HG03095 (cell line): Measurements from ENCODE around the gene GTPBP8.
A peak's percentile ranks its signal among the peaks of the same experiment; 100 is the strongest.

Experiments
- ATAC-seq: cut with Tn5 transposase; IDR thresholded peaks from one replicate; pipeline ENCODE4 v1.9.1; 2021; ENCODE audit warnings: moderate library complexity; ENCODE audit not compliant: unreplicated experiment

Gene GTPBP8

DNA sequence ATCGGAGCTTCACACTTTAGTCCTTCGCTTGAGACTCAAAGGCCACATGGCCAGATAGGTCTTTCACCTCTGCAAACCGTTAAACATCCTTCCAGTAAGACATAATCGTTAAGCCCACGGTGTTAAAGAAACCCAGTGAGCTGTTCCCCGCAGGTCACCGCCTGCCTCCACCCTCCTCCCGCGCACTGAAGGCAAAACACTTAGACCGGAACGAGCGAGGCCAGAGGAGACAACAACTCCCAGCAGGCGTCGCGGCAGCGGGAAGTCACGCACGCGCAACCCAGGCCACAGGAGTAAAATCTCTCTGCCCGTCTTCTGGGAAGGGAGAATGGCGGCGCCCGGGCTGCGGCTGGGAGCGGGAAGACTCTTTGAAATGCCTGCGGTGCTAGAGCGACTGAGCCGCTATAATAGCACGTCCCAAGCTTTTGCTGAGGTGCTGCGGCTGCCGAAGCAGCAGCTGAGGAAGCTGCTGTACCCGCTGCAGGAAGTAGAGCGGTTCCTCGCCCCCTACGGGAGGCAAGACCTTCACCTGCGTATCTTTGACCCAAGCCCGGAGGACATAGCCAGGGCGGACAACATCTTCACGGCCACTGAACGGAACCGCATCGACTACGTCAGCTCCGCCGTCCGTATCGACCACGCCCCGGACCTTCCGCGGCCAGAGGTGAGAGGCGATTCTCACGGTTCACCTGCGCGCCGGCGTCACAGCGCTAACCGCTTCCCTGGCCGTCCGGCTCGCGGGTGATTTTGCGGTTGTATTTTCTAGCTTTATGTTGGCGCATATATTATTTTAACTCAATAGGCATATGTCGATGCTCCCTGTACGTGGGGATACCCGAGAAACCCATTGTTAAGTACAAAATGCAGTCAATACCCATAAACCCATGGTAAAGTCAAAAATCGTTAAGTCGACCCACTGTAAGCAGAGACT is at the start of gene GTPBP8:
Gene GTPBP8 (plus strand): TSS at position 313 of the 931 bp plus-strand sequence. CDS start 16 bp downstream, at position 329.
- peak; percentile 92 for ATAC-seq

GRCh38 chr3:112948346-112948838 is 42.4 kb upstream of the GTPBP8 start:
- no peak for ATAC-seq

DNA sequence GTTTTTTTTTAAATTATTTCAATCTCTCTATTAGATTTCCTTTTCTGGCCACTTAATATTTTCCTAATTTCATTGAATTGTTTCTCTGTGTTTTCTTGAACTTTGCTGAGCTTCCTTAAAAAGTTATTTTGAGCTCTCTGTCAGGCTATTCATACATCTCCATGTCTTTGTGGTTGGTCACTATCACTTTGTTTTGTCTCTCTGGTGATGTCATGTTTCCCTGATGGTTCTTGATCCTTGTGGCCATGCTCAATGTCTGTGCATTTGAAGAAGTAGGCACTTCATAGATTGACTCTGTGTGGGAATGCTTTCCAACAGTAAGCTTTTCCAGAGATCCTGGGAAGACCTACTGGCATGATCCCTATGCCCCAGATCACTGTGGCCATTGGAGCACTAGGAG is 34.4 kb upstream of the GTPBP8 start:
- no peak for ATAC-seq

DNA sequence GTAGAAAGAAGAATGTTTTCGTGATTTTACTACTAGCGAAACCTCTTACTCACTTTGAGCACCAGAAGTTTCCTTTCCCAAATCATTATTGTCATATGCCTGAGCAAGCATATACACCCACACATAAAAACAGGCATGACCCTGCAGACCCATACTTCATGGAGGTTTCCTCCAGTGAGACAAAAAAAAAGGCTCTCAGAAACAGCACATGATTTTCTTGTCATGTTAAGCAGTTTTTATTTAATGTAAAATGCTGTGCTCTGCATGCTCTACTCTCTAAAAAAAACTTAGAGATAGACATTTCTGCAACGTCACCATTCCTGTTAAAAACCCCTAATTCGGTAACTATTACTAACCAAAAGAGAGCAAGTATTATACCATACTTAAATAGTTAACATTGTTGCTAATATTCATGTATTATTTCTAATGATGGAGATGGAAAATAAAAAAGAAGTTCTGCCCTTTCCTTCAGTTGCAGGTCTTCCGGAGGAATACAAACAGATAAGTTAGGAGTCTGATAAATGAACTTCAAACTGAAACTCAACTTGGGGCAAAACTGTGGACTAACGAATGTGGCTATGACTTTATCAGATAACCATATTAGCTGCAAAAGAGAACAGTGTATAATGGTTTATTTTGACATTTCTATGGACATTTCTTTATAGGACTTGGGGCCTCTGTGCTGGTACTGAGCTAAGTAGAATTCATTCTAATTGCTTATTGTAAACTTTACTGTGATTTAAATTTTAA is 31.8 kb upstream of the GTPBP8 start:
- ATAC-seq = peak; percentile 77

DNA sequence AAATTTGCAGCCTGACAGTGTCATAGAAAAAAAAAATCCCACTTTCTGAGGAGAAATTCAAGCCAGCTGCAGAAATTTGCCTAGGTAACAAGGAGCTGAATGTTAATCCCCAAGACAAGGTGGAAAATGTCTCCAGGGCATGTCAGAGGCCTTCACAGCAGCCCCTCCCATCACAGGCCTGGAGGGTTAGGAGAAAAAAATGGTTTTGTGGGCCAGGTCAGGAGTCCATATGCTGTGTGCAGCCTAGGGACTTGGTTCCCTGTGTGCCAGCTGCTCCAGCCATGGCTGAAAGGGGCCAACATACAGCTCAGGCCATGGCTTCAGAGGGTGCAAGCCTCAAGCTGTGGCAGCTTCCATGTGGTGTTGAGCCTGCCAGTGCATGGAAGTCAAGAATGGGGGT is 27.1 kb upstream of the GTPBP8 start:
- ATAC-seq = no peak

- ATAC-seq = no peak
These were observed 25.1 kb upstream of the GTPBP8 start for GRCh38 chr3:112965656-112966055.

DNA sequence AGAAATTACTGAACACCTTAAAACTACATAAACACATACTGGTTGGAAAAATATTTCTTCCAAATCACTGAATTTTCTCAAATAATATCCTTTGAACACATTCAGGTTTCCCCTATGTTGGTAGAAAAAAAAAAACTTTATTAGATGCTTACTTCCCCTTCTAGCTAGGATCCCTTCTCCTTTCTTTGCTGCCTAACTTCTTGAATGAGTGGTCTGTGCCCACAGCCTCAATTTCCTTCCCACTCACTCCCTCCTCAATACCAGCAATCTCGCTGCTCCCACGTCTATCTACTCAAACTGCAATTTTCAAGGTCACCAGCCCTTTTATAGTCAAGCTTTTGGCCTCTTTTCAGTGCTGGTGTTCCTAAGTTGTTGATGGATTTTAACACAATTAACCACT is 24.2 kb upstream of the GTPBP8 start:
- no peak for ATAC-seq

DNA sequence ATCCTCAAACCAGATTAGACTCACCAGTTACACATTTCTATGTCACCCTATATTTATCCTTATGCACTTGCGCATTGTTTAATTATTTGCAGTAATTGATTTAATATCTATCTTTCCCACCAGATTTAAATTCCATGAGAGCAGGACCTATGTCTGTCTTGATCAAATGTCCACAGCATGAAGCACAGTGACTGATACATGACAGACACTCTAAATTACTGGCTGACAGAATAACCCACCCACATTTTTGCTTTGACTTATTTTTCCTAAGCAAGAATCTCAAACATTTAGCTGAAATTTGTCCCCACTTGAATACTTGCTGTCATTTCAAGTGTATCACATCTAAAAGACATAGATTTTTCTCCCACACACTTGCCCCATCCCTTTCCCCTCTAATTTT is 23.4 kb upstream of the GTPBP8 start:
- ATAC-seq = no peak

- ATAC-seq = no peak
These were observed 23.0 kb upstream of the GTPBP8 start for GRCh38 chr3:112967828-112968227.

DNA sequence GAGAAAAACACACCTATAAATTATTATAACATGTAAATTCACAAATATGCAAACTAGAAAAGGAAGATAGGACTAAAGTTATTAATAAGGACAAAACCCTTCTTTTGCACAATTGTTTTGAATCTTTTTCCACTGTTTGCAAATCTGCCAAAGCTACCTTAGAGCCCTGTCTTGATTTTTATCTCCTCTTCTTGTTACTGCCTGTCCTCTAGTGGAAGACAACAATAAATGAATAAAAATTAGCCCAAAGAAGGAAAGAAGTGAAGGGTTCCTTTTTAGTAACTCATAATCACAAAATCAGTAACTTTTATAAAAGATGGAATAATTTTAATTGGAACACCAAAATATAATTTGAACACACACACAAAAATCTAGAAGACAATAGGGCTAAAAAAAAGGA is 18.6 kb upstream of the GTPBP8 start:
- ATAC-seq = no peak

GRCh38 chr3:112973325-112974177 is 17.2 kb upstream of the GTPBP8 start:
- peak; percentile 77 for ATAC-seq

- ATAC-seq = no peak
These were observed 16.6 kb upstream of the GTPBP8 start for GRCh38 chr3:112974178-112974517.

DNA sequence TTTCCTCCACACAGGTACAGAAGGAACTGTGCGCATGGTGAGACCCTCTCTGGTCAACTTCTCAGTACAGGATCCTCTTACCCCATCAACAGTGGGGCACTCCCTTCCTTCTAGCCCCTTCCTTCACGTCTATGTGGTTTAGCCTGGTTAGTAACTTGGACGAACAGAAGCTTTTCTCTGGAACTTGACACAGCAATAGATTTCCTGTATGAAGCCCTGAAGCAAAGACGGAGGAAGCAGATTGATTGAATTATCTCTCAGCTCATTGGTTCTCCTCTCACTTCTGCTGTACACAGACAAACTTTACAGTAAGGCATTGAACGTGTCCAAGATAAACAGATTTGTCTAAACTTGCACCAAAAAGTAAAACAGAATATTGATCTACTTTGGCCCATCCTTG is 15.9 kb upstream of the GTPBP8 start, which contains the start of gene CD200R1:
Gene CD200R1 (minus strand): TSS at position 210 of the 400 bp plus-strand sequence. CDS start 246 bp downstream, outside the sequence.
- ATAC-seq = no peak

GRCh38 chr3:112976001-112976400 is 14.8 kb upstream of the GTPBP8 start:
- ATAC-seq = no peak

DNA sequence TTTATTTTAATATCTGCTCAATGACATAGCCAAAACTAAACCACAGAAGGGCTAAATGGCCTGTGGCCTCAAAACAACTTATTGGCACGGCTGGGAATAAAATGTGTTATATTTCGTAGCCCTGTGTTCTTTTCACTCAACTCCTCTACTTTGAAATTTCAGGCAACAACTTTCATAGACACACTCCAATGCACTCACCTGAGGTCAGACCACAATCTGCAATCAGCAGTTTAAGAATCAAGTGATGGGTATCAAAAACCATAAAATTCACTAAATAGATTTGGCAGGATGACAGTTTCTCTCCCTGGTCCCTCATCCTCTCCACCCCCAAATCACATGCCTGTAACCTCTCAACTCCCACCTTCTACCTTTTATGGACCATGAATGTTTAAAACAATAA is 13.8 kb upstream of the GTPBP8 start:
- no peak for ATAC-seq

GRCh38 chr3:112979244-112979832 is 11.4 kb upstream of the GTPBP8 start:
- ATAC-seq = no peak

DNA sequence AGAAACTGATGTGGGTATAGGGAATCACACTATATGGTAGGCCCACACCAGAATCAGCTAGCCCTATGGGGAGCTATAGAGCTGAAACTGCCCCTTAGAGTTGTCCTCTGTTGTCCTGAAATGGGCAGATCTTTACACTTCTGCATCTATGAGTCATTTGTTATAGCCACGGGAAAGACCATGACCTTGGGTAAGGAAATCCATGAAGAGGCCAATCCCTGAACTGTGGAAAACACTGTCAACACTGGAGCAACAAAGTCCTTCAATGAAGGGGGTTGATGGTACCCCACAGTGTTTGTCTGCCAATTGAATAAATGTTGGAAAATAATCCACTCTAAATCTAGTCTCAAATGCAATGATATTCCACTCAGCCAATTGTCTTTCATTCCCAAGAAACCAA is 10.7 kb upstream of the GTPBP8 start:
- no peak for ATAC-seq

- ATAC-seq = no peak
These were observed 8.1 kb upstream of the GTPBP8 start for GRCh38 chr3:112982710-112983109.

DNA sequence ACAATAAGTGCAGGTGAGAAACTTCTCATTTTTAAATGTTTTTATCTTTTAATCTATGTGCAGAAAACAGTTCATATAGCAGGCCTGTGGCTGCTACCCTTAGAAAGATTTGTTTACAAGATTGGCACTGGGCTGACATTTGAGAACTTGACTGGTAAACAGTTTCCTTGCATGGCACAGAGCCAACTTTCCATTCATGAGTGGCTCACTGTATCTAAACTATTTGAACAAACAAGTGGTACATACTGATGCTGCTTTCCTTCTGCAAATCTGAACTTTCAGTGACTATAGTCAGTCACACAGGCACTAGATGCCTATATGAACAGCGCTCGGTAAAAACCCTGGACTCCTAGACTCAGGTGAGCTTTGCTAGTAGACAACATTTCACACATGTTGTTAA is 6.3 kb upstream of the GTPBP8 start:
- ATAC-seq = no peak

- no peak for ATAC-seq
These were observed 3.0 kb upstream of the GTPBP8 start for GRCh38 chr3:112987710-112988334.
